Measurements from ENCODE around the gene ZNF107.
"Not testable (repeated sequence)": the region's sequence is repeated elsewhere in the genome, so short reads cannot be mapped to it uniquely, and the experiment has no call there.

Gene ZNF107

GRCh38 chr7:64738403-64738802 lies 72.5 kb downstream of the ZNF107 start:
- DNase-seq, result not testable (repeated sequence)

- DNase-seq, result not testable (repeated sequence)
Observed at GRCh38 chr7:64738953-64739352, 73.0 kb downstream of the ZNF107 start.

GRCh38 chr7:64744680-64745079 lies 78.7 kb downstream of the ZNF107 start:
- no peak for DNase-seq

GRCh38 chr7:64747802-64748201 lies 81.9 kb downstream of the ZNF107 start:
- DNase-seq, result no peak

- DNase-seq, result no peak
Observed at GRCh38 chr7:64753032-64753431, 87.1 kb downstream of the ZNF107 start.

- DNase-seq, result no peak
Observed at GRCh38 chr7:64755865-64756264, 89.9 kb downstream of the ZNF107 start.

- DNase-seq, result no peak
Observed at GRCh38 chr7:64758151-64758550, 92.2 kb downstream of the ZNF107 start.

All from GF-D8 (cell line).